Measurements from ENCODE around the gene RC3H2. TPM values are rescaled to one million over a fixed set of nuclear protein-coding genes. Genes with fewer than 3 reads are reported as not detected.
"Not testable (repeated sequence)": the region's sequence is repeated elsewhere in the genome, so short reads cannot be mapped to it uniquely, and the experiment has no call there.

The RC3H2 gene
- total RNA-seq, 1 donor from 2014 or later, result 66.8 TPM

GRCh38 chr9:122922713-122923112 is 17.6 kb upstream of the RC3H2 start:
- H3K36me3 Mint-ChIP-seq (ENCODE audit: low read depth, unreplicated experiment), result peaks cover 7% of the 10 kb centered on the region
- H3K4me3 Mint-ChIP-seq (ENCODE audit: unreplicated experiment), result no peak overlapping the region
- no peak overlapping the region for H3K27ac Mint-ChIP-seq (ENCODE audit: unreplicated experiment)
- TF ChIP-seq, protein P1, sequence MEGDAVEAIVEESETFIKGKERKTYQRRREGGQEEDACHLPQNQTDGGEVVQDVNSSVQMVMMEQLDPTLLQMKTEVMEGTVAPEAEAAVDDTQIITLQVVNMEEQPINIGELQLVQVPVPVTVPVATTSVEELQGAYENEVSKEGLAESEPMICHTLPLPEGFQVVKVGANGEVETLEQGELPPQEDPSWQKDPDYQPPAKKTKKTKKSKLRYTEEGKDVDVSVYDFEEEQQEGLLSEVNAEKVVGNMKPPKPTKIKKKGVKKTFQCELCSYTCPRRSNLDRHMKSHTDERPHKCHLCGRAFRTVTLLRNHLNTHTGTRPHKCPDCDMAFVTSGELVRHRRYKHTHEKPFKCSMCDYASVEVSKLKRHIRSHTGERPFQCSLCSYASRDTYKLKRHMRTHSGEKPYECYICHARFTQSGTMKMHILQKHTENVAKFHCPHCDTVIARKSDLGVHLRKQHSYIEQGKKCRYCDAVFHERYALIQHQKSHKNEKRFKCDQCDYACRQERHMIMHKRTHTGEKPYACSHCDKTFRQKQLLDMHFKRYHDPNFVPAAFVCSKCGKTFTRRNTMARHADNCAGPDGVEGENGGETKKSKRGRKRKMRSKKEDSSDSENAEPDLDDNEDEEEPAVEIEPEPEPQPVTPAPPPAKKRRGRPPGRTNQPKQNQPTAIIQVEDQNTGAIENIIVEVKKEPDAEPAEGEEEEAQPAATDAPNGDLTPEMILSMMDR (IDR thresholded peaks at IDR 0.05; ENCODE audit: unreplicated experiment), result no peak
- peaks cover 5% of the 10 kb centered on the region for H3K4me1 Mint-ChIP-seq (ENCODE audit: unreplicated experiment)
- H3K27me3 Mint-ChIP-seq (ENCODE audit: unreplicated experiment), result no peaks in the 10 kb centered on the region
- no peaks in the 10 kb centered on the region for H3K9me3 Mint-ChIP-seq (ENCODE audit: unreplicated experiment)
- DNase-seq (ENCODE audit: low spot score), result no peak

DNA sequence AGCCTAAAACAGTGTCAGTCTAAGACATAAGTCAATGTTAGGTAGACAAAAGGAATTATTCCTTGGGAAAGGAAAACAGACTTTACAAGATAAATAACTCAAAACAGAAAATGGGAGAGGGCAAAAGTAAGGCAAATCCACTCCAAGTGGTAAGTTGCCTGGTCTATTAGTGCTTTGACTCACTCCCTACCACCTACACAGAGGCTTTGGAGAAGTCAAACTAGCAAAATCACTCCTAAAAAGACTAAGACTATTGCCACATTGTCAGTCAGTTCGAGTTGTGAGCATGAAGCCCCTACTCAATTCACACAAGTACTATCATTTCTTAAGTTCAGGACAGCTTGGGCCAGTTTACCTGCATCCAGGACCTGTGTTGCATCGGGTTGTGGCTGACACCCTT is 13.2 kb upstream of the RC3H2 start:
- H3K27me3 Mint-ChIP-seq (ENCODE audit: unreplicated experiment), result no peaks in the 10 kb centered on the region
- H3K27ac Mint-ChIP-seq (ENCODE audit: unreplicated experiment), result no peak overlapping the region
- peaks cover 2% of the 10 kb centered on the region for H3K4me1 Mint-ChIP-seq (ENCODE audit: unreplicated experiment)
- no peak overlapping the region for H3K4me3 Mint-ChIP-seq (ENCODE audit: unreplicated experiment)
- no peak for DNase-seq (ENCODE audit: low spot score)
- TF ChIP-seq, protein P1 (IDR thresholded peaks at IDR 0.05; ENCODE audit: unreplicated experiment), result no peak
- H3K36me3 Mint-ChIP-seq (ENCODE audit: low read depth, unreplicated experiment), result peaks cover 7% of the 10 kb centered on the region
- no peaks in the 10 kb centered on the region for H3K9me3 Mint-ChIP-seq (ENCODE audit: unreplicated experiment)

GRCh38 chr9:122912964-122913673 is 8.0 kb upstream of the RC3H2 start, which contains the start of gene ZBTB6:
Gene ZBTB6, minus strand, starts transcription at chr9:122913323. Its CDS starts 1,251 bp downstream, at chr9:122912072.
- DNase-seq (ENCODE audit: low spot score), result peak; percentile 58
- Mint-ChIP-seq H3K36me3 (ENCODE audit: low read depth, unreplicated experiment) (peaks cover 4% of the 10 kb centered on the region), H3K4me3 (ENCODE audit: unreplicated experiment) (peak within 1 kb of the TSS; percentile 91)

GRCh38 chr9:122912671-122912963 is 7.5 kb upstream of the RC3H2 start:
- TF ChIP-seq, protein P1 (IDR thresholded peaks at IDR 0.05; ENCODE audit: unreplicated experiment), result no peak
- no peaks in the 10 kb centered on the region for H3K9me3 Mint-ChIP-seq (ENCODE audit: unreplicated experiment)

More at GRCh38 chr9:122912964-122913673, 8.0 kb upstream of the RC3H2 start, which contains the start of gene ZBTB6:
- H3K27me3 Mint-ChIP-seq (ENCODE audit: unreplicated experiment), result peaks cover 4% of the 10 kb centered on the region
- peak within 1 kb of the TSS; percentile 95 for H3K27ac Mint-ChIP-seq (ENCODE audit: unreplicated experiment)
- peaks cover 10% of the 10 kb centered on the region for H3K4me1 Mint-ChIP-seq (ENCODE audit: unreplicated experiment)
- TF ChIP-seq, protein P1 (IDR thresholded peaks at IDR 0.05; ENCODE audit: unreplicated experiment), result no peak
- H3K9me3 Mint-ChIP-seq (ENCODE audit: unreplicated experiment), result no peaks in the 10 kb centered on the region

DNA sequence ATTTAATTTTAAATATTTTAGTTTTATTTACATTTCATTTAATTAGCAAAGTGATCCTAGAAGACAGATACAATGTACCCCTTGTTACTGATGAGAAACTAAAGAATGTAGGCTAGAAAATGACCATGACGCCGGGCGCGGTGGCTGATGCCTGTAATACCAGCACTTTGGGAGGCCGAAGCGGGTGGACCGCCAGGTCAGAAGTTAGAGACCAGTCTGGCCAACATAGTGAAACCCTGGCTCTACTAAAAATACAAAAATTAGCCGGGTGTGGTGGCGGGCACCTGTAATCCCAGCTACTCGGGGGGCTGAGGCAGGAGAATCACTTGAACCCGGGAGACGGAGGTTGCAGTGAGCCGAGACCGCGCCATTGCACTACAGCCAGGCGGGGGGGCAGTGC is 963 bp upstream of the RC3H2 start:
- H3K4me3 Mint-ChIP-seq (ENCODE audit: unreplicated experiment); H3K27me3 Mint-ChIP-seq (ENCODE audit: unreplicated experiment); DNase-seq (ENCODE audit: low spot score); H3K27ac Mint-ChIP-seq (ENCODE audit: unreplicated experiment); H3K36me3 Mint-ChIP-seq (ENCODE audit: low read depth, unreplicated experiment); H3K9me3 Mint-ChIP-seq (ENCODE audit: unreplicated experiment); H3K4me1 Mint-ChIP-seq (ENCODE audit: unreplicated experiment): not testable (repeated sequence)

More at GRCh38 chr9:122912671-122912963, 7.5 kb upstream of the RC3H2 start:
- peaks cover 4% of the 10 kb centered on the region for H3K36me3 Mint-ChIP-seq (ENCODE audit: low read depth, unreplicated experiment)
- no peak for DNase-seq (ENCODE audit: low spot score)
- peak overlapping the region; percentile 95 for H3K27ac Mint-ChIP-seq (ENCODE audit: unreplicated experiment)
- H3K27me3 Mint-ChIP-seq (ENCODE audit: unreplicated experiment), result peaks cover 4% of the 10 kb centered on the region
- H3K4me3 Mint-ChIP-seq (ENCODE audit: unreplicated experiment), result peak overlapping the region; percentile 91
- peaks cover 10% of the 10 kb centered on the region for H3K4me1 Mint-ChIP-seq (ENCODE audit: unreplicated experiment)
